ENCODE data around the gene P2RX5. TPM values are rescaled to one million over a fixed set of nuclear protein-coding genes. Genes with fewer than 3 reads are reported as not detected.

Gene P2RX5
- total RNA-seq, 2 donors from 2014 or later = 1.6 to 2.6 TPM

- DNase-seq (no peak), ATAC-seq (no peak)
- intact Hi-C loops (cut with DNase I, micrococcal nuclease) = no loop called here
Measured at GRCh38 chr17:3663102-3664011, 32.6 kb downstream of the P2RX5 start.

DNA sequence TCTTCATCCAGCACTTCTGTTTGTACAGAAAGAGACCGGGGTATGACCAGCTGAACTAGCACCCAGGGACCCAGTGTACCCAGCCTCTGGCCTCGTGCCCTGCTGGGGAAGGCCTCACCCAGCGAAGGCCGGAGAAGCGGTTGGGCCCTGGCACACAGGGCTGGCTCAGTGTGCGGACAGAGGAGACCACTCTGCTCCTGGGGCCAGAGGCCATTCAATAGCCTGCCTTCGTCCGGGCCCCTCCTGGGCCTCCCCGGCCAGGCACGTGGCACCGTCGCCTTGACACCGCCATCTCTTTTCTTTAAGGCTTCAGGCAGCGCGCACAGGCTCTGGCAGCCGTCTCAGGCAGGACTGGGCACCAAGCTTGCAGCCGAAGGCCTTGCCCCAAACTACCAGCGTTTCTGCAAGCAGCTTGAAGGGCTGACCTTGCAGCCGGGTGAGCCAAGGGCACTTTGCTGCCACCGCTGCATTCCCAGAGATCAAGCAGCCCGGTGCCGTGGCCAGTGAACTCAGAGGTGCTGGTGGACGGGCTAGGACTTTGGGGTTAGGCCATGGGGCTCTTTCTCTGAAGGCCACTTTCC, 35.6 kb downstream of the P2RX5 start:
- ATAC-seq = peak; percentile 26
- no peak for DNase-seq
- intact Hi-C loops (cut with DNase I, micrococcal nuclease) = no loop called here

DNA sequence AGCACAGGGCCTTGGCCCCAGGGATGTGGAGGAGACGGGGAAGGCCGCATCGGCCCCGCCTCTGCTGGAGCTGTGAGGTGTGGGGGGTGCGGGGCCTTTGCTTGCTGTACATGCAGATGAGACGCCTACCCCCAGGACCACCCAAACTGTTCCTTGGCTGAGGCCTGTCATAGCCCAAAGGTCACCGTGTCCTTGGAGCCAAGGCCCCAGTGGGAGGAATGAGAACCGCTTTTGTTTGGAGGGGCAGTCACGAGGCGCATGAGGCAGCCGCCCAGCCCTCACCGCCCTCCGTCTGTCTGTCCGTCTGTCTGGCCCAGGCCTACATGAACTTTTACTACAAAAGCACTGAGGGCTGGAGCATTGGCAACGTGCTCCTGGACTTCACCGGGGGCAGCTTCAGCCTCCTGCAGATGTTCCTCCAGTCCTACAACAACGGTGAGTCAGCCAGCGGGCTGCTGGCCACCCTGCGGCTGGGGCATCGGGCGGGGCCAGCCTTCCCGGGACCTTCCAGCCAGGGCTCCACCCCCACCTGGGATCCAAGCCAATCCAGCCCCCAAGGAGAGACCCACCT, 36.3 kb downstream of the P2RX5 start:
- ATAC-seq (peak; percentile 64), DNase-seq (peak; percentile 57 to 64)
- intact Hi-C loops (cut with DNase I, micrococcal nuclease) = no loop called here

DNA sequence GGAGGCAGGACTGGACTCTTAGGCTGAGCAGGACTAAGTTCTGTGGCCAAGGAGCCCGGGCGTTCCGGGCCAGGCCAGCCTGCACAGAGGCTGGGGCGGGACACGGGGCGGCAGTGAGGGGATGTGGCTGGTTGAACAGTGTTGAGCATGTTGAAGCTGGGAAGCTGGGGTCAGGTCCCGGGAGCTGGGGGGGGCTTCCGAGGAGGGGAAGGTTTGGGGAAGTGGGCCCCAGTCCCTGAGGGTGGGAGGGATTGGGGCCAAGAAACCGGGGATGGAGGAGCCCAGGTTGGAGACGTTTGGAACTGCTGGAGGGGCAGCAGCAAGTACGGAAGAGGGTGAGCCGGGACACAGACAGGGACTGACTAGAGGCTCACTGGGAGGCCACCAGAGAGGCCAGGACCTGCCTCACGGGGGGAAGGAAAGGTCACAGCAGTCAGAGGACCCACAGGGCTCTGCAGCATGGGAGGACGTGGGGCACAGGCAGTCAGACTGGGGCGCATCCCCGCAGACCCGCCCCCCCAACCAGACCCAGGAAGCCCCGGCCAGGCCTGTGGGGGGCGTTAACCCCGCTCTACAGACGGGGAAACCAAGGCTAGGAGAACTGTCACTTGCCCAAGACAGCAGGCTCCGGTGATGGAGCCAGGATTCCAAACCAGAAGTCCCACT, 37.0 kb downstream of the P2RX5 start:
- no peak for ATAC-seq
- intact Hi-C loops (cut with DNase I, micrococcal nuclease) = no loop called here

GRCh38 chr17:3657874-3658783, 37.8 kb downstream of the P2RX5 start:
- intact Hi-C loops (cut with DNase I, micrococcal nuclease) = no loop called here
- ATAC-seq (no peak), DNase-seq (no peak)

More for the DNA sequence above, 37.0 kb downstream of the P2RX5 start:
- no peak for DNase-seq

GRCh38 chr17:3657588-3657869, 38.4 kb downstream of the P2RX5 start:
- intact Hi-C loops (cut with DNase I, micrococcal nuclease) = no loop called here
- DNase-seq (no peak), ATAC-seq (no peak)

- intact Hi-C loops (cut with DNase I, micrococcal nuclease) = no loop called here
- DNase-seq = no peak
- no peak for ATAC-seq
Measured at GRCh38 chr17:3656755-3657587, 39.0 kb downstream of the P2RX5 start.

GRCh38 chr17:3656353-3656752, 39.6 kb downstream of the P2RX5 start:
- DNase-seq (no peak), ATAC-seq (no peak)
- intact Hi-C loops (cut with DNase I, micrococcal nuclease) = no loop called here

GRCh38 chr17:3655766-3656165, 40.2 kb downstream of the P2RX5 start:
- intact Hi-C loops (cut with DNase I, micrococcal nuclease) = no loop called here
- ATAC-seq = no peak
- DNase-seq = no peak

DNA sequence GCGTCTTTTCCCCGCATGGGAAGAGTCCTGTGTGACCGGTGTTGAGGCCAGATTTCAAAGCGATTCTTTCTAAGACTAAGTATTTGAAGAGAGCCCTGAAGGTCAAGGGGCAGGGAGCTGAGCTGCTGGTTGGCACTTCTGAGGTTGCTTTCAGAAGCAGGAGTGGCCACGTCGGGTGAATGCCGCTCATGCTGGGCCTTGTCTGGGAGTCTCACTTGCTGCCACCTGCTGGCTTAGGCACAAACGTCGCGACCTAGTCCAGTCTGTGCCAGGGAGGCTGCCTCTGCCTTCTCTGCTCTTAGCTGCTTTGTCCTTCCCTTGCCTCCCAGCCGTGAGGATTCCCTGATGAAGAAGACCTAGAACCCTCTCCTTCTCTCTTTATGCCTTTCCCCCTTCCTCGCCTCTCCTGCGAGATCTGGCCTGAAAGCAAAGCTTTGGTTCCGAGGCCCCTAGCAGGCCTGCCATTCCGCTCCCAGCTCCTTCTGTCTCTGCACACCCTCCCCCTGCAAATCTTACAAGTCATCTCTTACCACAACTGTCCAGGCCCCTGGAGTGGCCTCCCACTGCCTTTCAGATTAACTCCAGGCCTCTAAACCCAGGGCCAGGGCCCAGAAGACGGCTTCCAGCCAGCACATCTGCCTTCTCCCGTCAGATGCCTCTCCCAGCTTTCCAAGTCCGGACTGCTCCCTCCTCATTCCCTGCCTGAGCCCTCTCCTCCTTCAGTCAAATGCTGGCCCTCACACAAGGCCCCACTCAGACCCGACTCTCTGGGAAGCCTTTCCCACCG, 48.0 kb downstream of the P2RX5 start:
- ATAC-seq (peak; percentile 95), DNase-seq (peak; percentile 45 to 71)
- intact Hi-C loops (cut with DNase I, micrococcal nuclease) = no loop called here

DNA sequence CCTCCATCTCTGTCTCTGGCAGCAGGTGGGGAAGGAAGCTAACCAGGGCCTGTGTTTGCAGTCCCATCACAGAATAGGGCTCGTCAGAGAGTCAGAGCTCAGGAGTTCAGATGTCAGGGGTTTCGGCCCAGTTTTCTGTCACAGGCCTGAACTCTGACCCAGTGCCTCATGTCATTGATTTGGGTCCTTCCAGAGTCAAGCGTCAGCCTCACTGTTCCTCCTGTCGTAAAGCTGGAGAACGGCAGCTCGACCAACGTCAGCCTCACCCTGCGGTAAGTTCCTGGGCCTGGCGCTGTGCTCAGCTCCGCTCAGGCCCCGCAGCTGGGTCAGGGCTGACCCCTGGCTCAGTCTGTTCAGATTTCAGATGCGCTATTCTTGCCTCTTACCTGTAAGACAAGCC, 48.7 kb downstream of the P2RX5 start:
- DNase-seq (no peak), ATAC-seq (no peak)
- intact Hi-C loops (cut with DNase I, micrococcal nuclease) = no loop called here

- intact Hi-C loops (cut with DNase I, micrococcal nuclease) = no loop called here
- no peak for DNase-seq
- ATAC-seq = no peak
Measured at GRCh38 chr17:3645310-3645709, 50.6 kb downstream of the P2RX5 start.

GRCh38 chr17:3643889-3644349, 52.0 kb downstream of the P2RX5 start:
- intact Hi-C loops (cut with DNase I, micrococcal nuclease) = no loop called here
- ATAC-seq = no peak
- no peak for DNase-seq

DNA sequence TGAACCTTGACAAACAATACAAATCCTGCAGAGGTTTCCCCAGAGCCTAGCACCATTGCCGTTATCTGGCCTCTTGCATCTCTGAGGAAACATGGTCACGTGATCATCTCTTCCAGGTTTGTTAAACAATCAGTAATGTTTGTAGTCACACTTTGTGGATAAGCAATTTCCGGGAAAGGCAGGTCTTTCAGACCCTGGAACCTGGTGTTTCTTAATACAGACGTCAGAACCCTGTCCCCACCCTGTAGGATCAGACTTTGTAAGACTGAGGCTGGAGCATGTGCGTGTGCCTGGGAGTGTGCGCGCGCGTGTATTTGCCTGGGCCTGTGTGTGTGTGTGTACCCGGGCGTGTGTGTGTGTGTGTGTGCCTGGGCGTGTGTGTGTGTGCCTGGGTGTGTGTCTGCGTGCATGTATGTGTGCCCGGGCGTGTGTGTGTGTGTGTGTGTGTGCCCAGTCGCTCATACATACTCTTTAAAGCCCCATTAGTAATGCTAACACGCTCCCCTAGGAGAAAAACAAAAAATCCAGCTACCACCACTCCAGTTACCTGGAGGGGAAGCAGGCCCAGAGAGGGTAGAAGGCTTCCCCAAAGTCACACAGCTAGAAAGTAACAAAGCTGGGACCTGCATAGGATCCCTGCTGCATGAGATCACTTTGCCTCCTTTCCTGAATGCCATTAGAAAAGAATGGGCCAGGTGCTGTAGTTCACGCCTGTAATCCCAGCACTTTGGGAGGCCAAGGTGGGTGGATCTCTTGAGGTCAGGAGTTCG, 54.1 kb downstream of the P2RX5 start:
- DNase-seq (no peak), ATAC-seq (no peak)
- intact Hi-C loops (cut with DNase I, micrococcal nuclease) = no loop called here

DNA sequence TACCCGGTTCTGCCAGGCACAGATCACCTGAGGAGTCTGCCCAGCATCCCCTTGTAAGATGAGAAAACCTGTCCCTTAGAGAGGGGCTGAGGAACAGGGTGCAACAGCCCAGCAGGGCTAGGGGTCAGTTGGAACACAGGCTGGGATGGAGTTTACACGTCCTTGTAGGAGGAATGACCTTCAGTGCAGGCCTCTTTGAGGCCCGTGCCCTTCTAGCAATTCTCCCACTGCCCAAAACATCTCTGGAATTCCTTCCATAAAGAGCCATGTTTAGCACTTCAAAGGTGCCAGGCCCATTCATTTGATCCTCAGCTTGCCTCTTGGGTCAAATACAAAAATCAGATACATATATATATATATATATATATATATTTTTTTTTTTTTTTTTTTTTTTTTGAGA, 54.9 kb downstream of the P2RX5 start:
- no peak for ATAC-seq
- no peak for DNase-seq
- intact Hi-C loops (cut with DNase I, micrococcal nuclease) = no loop called here

DNA sequence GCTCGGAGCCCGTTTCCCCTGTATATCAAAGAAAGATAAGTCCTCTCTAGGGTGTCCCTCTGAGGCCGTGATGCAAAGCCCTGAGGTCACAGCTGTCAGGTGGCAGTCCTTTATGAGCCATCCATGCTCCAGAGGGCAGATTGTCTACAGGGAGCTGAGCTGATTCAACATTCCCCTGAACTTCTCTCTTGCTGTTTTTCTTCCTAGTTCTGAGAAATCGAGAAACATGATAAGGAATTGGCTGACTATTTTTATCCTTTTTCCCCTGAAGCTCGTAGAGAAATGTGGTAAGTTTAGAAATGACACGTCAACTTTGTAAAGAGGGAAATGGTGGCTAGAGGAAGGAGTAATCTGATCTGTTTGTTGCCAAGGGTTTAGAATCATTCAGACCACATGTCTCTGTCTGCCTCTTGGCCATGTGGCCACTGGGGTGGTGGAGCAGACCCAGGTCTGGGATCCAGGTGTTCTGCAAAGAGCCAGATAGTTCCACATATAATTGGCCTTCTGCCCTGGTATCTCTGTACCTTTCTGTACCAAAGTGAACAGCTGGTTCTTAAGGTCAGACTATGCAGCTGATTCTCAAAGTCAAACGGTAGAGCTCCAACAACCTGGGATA, 55.9 kb downstream of the P2RX5 start:
- DNase-seq (no peak), ATAC-seq (no peak)
- intact Hi-C loops (cut with DNase I, micrococcal nuclease) = no loop called here
